GM12864 (cell line): Measurements from ENCODE around the gene FAM209B.

Experiments used
- DNase-seq: peaks from one replicate; pipeline ENCODE4 v3.0.0-alpha.2; 2011; ENCODE audit warnings: low read depth
- H3K4me3 ChIP-seq: 2 replicates; pipeline ENCODE4 v1.5.1; 2011; ENCODE audit warnings: mild to moderate bottlenecking, low read depth, low read length, control low read depth
- TF ChIP-seq, protein P1 (sequence below): IDR thresholded peaks from 2 replicates; pipeline ENCODE4 v1.5.1; 2011; ENCODE audit warnings: low read depth, mild to moderate bottlenecking, moderate library complexity, low read length, control low read depth, inconsistent platforms; ENCODE audit errors: missing control alignments

Gene FAM209B

DNA sequence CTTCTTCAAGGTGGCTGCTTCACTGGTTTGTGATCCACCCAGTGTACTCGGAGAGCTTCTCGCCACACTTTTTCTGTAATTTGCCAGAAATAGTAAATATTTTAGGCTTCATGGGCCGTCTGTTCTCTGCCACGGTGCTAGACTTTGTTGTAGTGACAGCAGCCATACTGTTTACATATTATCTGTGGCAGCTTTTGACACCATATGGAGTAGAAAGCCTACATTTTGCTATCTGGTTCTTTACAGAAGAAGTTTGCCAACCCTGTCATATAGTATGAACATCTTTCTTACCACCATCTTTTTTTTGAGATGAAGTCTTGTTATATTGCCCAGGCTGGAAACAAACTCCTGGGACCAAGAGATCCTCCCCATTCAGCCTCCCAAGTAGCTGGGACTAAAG lies 32.5 kb downstream of the FAM209B start:
- TF ChIP-seq, protein P1, sequence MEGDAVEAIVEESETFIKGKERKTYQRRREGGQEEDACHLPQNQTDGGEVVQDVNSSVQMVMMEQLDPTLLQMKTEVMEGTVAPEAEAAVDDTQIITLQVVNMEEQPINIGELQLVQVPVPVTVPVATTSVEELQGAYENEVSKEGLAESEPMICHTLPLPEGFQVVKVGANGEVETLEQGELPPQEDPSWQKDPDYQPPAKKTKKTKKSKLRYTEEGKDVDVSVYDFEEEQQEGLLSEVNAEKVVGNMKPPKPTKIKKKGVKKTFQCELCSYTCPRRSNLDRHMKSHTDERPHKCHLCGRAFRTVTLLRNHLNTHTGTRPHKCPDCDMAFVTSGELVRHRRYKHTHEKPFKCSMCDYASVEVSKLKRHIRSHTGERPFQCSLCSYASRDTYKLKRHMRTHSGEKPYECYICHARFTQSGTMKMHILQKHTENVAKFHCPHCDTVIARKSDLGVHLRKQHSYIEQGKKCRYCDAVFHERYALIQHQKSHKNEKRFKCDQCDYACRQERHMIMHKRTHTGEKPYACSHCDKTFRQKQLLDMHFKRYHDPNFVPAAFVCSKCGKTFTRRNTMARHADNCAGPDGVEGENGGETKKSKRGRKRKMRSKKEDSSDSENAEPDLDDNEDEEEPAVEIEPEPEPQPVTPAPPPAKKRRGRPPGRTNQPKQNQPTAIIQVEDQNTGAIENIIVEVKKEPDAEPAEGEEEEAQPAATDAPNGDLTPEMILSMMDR, result no peak
- DNase-seq, result no peak
- H3K4me3 ChIP-seq, result no peak overlapping the region

DNA sequence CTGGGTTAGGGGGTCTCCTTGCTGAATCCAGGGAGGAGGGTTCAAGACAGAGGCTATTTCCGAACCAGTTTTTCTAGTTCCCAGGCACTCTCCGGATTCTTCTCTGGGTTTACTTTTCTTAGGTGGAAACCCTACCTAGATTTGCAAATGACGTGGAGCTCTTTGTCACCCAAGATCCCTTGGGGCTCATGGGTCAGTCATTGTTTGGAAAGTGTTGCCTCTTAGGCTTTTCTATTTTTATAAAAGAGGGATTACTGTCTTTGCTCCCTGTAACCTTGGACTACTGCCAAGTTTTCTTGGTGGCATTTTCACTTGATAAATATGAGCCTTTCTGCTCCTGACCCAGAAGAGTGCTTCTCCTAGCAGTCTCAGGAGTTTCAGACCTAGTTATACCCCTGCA lies 33.6 kb downstream of the FAM209B start:
- no peak for DNase-seq
- TF ChIP-seq, protein P1, result no peak
- H3K4me3 ChIP-seq, result no peak overlapping the region

DNA sequence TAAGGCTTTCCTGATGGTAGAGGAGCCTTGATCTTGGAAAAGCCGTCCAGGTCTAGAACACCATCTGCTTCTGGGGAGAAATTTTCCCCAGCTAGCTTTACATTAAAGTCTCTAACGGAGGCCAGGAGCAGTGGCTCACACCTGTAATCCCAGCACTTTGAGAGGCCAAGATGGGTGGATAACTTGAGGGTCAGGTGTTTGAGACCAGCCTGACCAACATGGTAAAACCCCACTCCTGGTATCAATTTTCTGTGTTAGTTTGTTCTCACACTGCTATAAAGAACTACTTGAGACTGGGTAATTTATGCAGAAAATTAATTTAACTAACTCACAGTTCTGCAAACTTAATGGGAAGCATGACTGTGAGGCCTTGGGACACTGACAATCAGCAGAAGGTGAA lies 37.8 kb downstream of the FAM209B start:
- DNase-seq, result no peak
- H3K4me3 ChIP-seq, result no peak overlapping the region
- TF ChIP-seq, protein P1, result no peak

DNA sequence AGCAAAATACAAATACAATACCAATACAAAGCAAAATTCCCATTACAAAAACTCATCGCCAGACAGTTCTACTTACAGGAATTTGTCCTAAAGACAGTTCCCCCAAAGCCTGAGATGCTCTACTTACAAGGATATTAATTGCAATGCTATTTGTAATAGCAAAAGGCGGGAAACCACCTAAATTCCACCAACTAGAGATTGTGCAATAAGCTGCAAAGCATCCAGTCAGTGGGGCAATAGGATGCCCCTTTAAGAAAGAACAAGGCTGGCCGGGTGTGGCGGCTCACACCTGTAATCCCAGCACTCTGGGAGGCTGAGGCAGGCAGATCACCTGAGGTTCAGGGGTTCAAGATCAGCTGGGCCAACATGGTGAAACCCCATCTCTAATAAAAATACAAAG lies 39.1 kb downstream of the FAM209B start:
- H3K4me3 ChIP-seq, result no peak overlapping the region
- TF ChIP-seq, protein P1, result no peak
- DNase-seq, result no peak

DNA sequence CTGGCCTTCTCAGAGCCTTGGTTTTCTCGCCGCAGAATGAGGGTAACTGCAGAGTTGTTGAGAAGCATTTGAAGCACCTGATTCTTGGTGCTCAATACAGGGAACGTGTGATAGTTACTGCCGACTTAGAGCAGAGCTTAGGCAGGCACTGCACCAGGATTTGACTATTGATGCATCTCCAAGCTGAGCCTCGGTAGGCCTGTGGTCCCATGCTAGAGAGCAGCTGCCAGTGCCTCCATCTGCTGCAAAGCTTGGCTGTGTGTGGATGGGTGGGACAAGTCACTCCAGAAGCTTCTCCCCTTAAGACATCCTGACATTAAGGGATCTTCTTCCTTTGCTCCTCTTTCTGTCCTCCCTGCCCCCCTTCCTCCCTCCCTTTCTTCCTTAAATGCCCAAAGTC lies 40.9 kb downstream of the FAM209B start:
- TF ChIP-seq, protein P1, result no peak

DNA sequence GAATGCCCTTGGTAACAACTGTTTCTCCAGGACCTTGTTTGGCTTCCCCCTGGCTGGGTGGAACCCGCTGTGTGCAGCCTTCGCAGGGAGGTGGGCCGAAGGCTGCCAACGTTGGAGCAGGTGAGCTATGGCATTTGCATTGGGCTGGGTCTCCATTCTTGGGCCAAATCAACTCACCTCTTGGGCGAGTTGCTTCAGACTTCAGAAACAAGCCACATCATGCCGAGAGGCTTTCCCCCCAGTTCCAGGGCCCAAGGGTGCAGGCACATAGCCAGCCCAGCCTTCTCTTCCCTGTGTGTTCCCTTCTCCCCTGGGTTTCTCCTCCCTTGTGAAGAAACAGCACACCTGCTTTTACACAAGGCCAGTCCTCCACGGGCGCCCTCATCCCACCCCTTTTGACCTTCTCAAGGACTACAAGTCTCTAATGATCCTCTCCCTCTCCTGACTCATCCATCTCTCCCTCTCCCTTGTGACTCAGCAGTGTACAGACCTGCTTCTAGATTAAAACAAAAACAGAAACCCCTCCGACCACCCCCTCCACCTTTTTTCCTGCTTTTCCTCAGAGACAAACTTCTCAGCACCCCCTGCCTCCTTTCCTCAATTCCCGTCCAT lies 41.6 kb downstream of the FAM209B start:
- TF ChIP-seq, protein P1, result no peak
- no peak for DNase-seq

More for the DNA sequence above, 40.9 kb downstream of the FAM209B start:
- no peak overlapping the region for H3K4me3 ChIP-seq
- no peak for DNase-seq

DNA sequence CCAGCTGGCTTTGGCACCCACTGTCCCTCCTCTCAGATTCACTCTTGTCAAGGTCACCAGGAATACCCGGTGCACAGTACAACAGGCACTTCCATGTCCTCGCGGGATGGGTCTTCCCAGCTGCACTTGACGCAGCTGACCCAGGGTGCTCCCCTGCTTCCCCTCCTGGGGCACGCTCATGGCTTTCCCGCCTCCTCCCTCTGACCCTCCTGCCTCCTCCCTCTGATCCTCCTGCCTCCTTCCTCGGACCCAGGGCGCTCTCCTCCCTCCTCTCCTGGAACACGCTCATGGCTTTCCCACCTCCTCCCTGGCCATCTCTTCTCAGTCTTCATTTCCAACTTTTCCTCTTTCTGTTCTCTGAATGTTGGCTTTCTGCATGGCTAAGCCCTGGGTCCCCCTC lies 42.1 kb downstream of the FAM209B start:
- no peak for DNase-seq
- TF ChIP-seq, protein P1, result no peak
- no peak overlapping the region for H3K4me3 ChIP-seq

More for the DNA sequence above, 41.6 kb downstream of the FAM209B start:
- H3K4me3 ChIP-seq, result no peak overlapping the region
